HCT116 (cell line): Measurements from ENCODE around the gene CIZ1. TPM values are rescaled to one million over a fixed set of nuclear protein-coding genes. Genes with fewer than 3 reads are reported as not detected.

Source experiments
- ATAC-seq: fragments of 200-7000 bp; cut with Tn5 transposase; 2 replicates; pipeline ENCODE4 v1.9.1; 2020; ENCODE audit warnings: mild to moderate bottlenecking, moderate library complexity
- BruUV-seq: library from RNA; stranded (reverse); fragments of 400-500 nt; replicated peaks from 2 replicates; lab custom pipeline; 2021; lab: Mats Ljungman, UMichigan
- CTCF ChIA-PET: fragments of 300-600 bp; sonication (Branson Sonifier 250); formaldehyde crosslinking; loops from one replicate; lab custom pipeline; 2021; ENCODE audit warnings: antibody characterized with exemption; lab: Charles Lee
- POLR2A ChIA-PET: fragments of 300-600, 350-600 bp; sonication (Branson Sonifier 250); formaldehyde crosslinking; loops from one replicate; lab custom pipeline; 2021; ENCODE audit warnings: antibody characterized with exemption; lab: Charles Lee
- RAD21 ChIA-PET, 2 experiments: fragments of 300-600 bp; sonication (Branson Sonifier 250); formaldehyde crosslinking; loops; one replicate each; lab custom pipeline; 2023; ENCODE audit warnings: low total read pairs in 2 of 2; ENCODE audit not compliant: uncharacterized antibody in 2 of 2, unreplicated experiment in 2 of 2, low non-redundant PET in 1 of 2; lab: Charles Lee
- DNase-seq: peaks from one replicate; pipeline ENCODE4 v3.0.0-alpha.2; 2010; ENCODE audit warnings: low read depth, low spot score
- H2AFZ ChIP-seq: fragments of 200-600 bp; shearing (Covaris generic), sonication (generic); 2 replicates; pipeline ENCODE4 v1.6.1; 2017; ENCODE audit warnings: low read depth, mixed run types, mixed read lengths, antibody characterized with exemption, low read length; ENCODE audit not compliant: poor library complexity, severe bottlenecking
- H3K27ac ChIP-seq: 2 replicates; pipeline ENCODE4 v1.5.1; 2012; ENCODE audit warnings: low read depth, low read length
- H3K27me3 ChIP-seq: fragments of 200-600 bp; sonication (generic); 2 replicates; pipeline ENCODE4 v1.6.1; 2016; ENCODE audit warnings: mixed run types, low read length, mixed read lengths; ENCODE audit not compliant: insufficient read depth
- H3K36me3 ChIP-seq, 2 experiments: fragments of 200-500 bp in 1 of 2; fragments of 200-600 bp in 1 of 2; sonication (Bioruptor generic) in 1 of 2; sonication (generic) in 1 of 2; 2 replicates each; pipeline versions ENCODE4 v1.5.1 to v1.6.1; 2014 to 2016; ENCODE audit warnings: low read length in 2 of 2, inconsistent platforms in 1 of 2, mixed read lengths in 1 of 2, mixed run types in 1 of 2; ENCODE audit not compliant: insufficient read depth in 2 of 2, control insufficient read depth in 1 of 2
- H3K4me1 ChIP-seq, 2 experiments: fragments of 200-600 bp in 1 of 2; sonication (generic) in 1 of 2; 2 replicates each; pipeline versions ENCODE4 v1.5.1 to v1.6.1; 2012 to 2017; ENCODE audit warnings: low read length in 2 of 2, inconsistent platforms in 1 of 2, mild to moderate bottlenecking in 1 of 2, mixed read lengths in 1 of 2, mixed run types in 1 of 2, moderate library complexity in 1 of 2; ENCODE audit not compliant: insufficient read depth in 2 of 2, control insufficient read depth in 1 of 2
- H3K4me2 ChIP-seq: fragments of 200-600 bp; sonication (generic); 2 replicates; pipeline ENCODE4 v1.6.1; 2017; ENCODE audit warnings: mixed run types, low read length, mixed read lengths
- H3K4me3 ChIP-seq, 2 experiments: fragments of 200-600 bp in 1 of 2; sonication (generic) in 1 of 2; replicated peaks in 1 of 2; 2 replicates each; pipeline ENCODE4 v1.5.1; 2011 to 2016; ENCODE audit warnings: low read length in 2 of 2, control low read depth in 1 of 2, low read depth in 1 of 2, mild to moderate bottlenecking in 1 of 2, mixed read lengths in 1 of 2, mixed run types in 1 of 2
- H3K79me2 ChIP-seq: fragments of 200-600 bp; sonication (generic); 2 replicates; pipeline ENCODE4 v1.6.1; 2017; ENCODE audit warnings: mild to moderate bottlenecking, mixed run types, low read length, moderate library complexity, mixed read lengths; ENCODE audit not compliant: insufficient read depth
- H3K9ac ChIP-seq: fragments of 200-600 bp; sonication (generic); 2 replicates; pipeline ENCODE4 v1.6.1; 2016; ENCODE audit warnings: low read length, mixed read lengths
- H3K9me2 ChIP-seq: fragments of 200-600 bp; sonication (generic), shearing (Covaris generic); 2 replicates; pipeline ENCODE4 v1.6.1; 2017; ENCODE audit warnings: mixed run types, mild to moderate bottlenecking, moderate library complexity; ENCODE audit not compliant: insufficient read depth
- H3K9me3 ChIP-seq, 2 experiments: fragments of 200-500 bp in 1 of 2; fragments of 200-600 bp in 1 of 2; sonication (Bioruptor generic) in 1 of 2; sonication (generic) in 1 of 2; 2 replicates each; pipeline ENCODE4 v1.6.1; 2014 to 2017; ENCODE audit warnings: low read length in 2 of 2, mixed read lengths in 2 of 2, inconsistent platforms in 1 of 2, low read depth in 1 of 2, mild to moderate bottlenecking in 1 of 2, mixed run types in 1 of 2, moderate library complexity in 1 of 2; ENCODE audit not compliant: control insufficient read depth in 1 of 2, insufficient read depth in 1 of 2
- H4K20me1 ChIP-seq: fragments of 200-600 bp; sonication (generic), shearing (Covaris generic); 2 replicates; pipeline ENCODE4 v1.6.1; 2017; ENCODE audit warnings: mixed run types, mild to moderate bottlenecking, moderate library complexity; ENCODE audit not compliant: insufficient read depth
- CEBPB ChIP-seq: IDR thresholded peaks from 2 replicates; pipeline ENCODE4 v1.6.1; 2012; ENCODE audit warnings: low read depth
- MAX ChIP-seq: IDR thresholded peaks from 2 replicates; pipeline ENCODE4 v1.6.1; 2012
- RAD21 ChIP-seq: IDR thresholded peaks from 2 replicates; pipeline ENCODE4 v1.6.1; 2012; ENCODE audit warnings: low read depth, mild to moderate bottlenecking
- TCF7L2 ChIP-seq: IDR thresholded peaks from 2 replicates; pipeline ENCODE4 v1.7.0; 2011; ENCODE audit warnings: borderline replicate concordance, inconsistent platforms; ENCODE audit not compliant: insufficient read depth, insufficient read length; ENCODE audit errors: extremely low read depth
- ZBTB33 ChIP-seq: IDR thresholded peaks from 2 replicates; pipeline ENCODE4 v1.6.1; 2011; ENCODE audit warnings: mild to moderate bottlenecking, low read length, moderate library complexity; ENCODE audit not compliant: insufficient replicate concordance; ENCODE audit errors: extremely low read depth
- ZNF274 ChIP-seq: fragments of 200-500 bp; sonication (Bioruptor generic); IDR thresholded peaks from 2 replicates; pipeline ENCODE4 v1.6.1; 2014; ENCODE audit warnings: mild to moderate bottlenecking, low read depth, low read length, inconsistent platforms
- intact Hi-C: fragments of 100-400 bp; cut with micrococcal nuclease; formaldehyde crosslinking; loops from 2 replicates; pipeline ENCODE4 v1.10.0; 2022
- total RNA-seq: library from RNA; stranded (reverse); gene quantifications from one replicate; pipeline ENCODE4 v1.2.1, GENCODE V29; 2021; ENCODE audit not compliant: unreplicated experiment

The CIZ1 gene
- total RNA-seq, 1 experiment from 2014 or later, result 144 TPM

- H3K4me3 ChIP-seq, result no peak overlapping the region
- no TSS peak for BruUV-seq
- no peak overlapping the region for H2AFZ ChIP-seq
- TF ChIP-seq ZBTB33, result no peak
- TF ChIP-seq, all 23 proteins: peak for 0
- Histone ChIP-seq H4K20me1 (no peaks in the 10 kb centered on the region), H3K36me3 (no peaks in the 10 kb centered on the region), H3K9ac (no peak overlapping the region), H3K27ac (no peak overlapping the region), H3K27me3 (no peaks in the 10 kb centered on the region), H3K4me1 (peaks cover 4 to 19% of the 10 kb centered on the region in 2 experiments; a peak in 2 of 4 replicates), H3K79me2 (no peaks in the 10 kb centered on the region), H3K4me2 (no peak overlapping the region), H3K9me3 (no peaks in the 10 kb centered on the region), H3K9me2 (no peaks in the 10 kb centered on the region)
- ChIA-PET POLR2A (no interaction called here), RAD21 (no interaction called here), CTCF (no interaction called here)
- DNase-seq (no peak), ATAC-seq (no peak)
- intact Hi-C loops, result no loop called here
These were observed 14.0 kb upstream of the CIZ1 start for GRCh38 chr9:128205296-128205944.

GRCh38 chr9:128204858-128205257 is 13.5 kb upstream of the CIZ1 start:
- H3K27me3 ChIP-seq, result no peaks in the 10 kb centered on the region
- H2AFZ ChIP-seq, result no peak overlapping the region
- no peaks in the 10 kb centered on the region for H3K9me2 ChIP-seq
- DNase-seq, result no peak
- no peaks in the 10 kb centered on the region for H3K79me2 ChIP-seq
- intact Hi-C loops, result no loop called here
- H3K9me3 ChIP-seq, result no peaks in the 10 kb centered on the region
- H3K4me1 ChIP-seq, result peaks cover 4 to 19% of the 10 kb centered on the region in 2 experiments; a peak in 2 of 4 replicates
- H3K4me2 ChIP-seq, result no peak overlapping the region
- BruUV-seq, result no TSS peak
- no peaks in the 10 kb centered on the region for H3K36me3 ChIP-seq
- CTCF ChIA-PET, result no interaction called here
- no peaks in the 10 kb centered on the region for H4K20me1 ChIP-seq
- no peak overlapping the region for H3K4me3 ChIP-seq
- TF ChIP-seq RAD21 (no peak), MAX (no peak), ZNF274 (no peak), CEBPB (no peak), TCF7L2 (no peak)
- H3K9ac ChIP-seq, result no peak overlapping the region
- no peak overlapping the region for H3K27ac ChIP-seq
- POLR2A ChIA-PET, result no interaction called here
- no peak for ATAC-seq
- RAD21 ChIA-PET, result no interaction called here
